ENCODE data around the gene GPC5. TPM values are rescaled to one million over a fixed set of nuclear protein-coding genes. Genes with fewer than 3 reads are reported as not detected.

The GPC5 gene
- total and polyA plus RNA-seq, 2 of the 8 experiments (the other 6 are each of a cell fraction or from before 2014, with no cell fraction given), result 0.20 to 0.39 TPM

DNA sequence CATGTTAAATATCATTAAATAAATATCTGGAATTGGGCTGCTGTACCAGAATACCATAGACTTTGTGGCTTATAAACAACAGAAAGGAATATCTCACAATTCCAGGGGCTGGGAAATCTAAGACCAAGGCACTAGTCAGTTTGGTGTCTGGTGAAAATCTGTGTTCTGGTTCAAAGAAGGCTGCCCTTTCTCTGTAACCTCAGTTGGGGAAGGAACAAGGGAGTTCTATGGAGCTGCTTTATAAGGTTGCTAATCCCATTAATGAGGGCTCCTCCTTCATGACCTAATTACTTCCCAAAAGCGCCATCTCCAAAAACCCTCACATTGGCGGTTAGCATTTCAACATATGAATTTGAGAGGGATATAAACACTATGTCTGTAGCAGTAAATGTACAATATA lies 480.9 kb downstream of the GPC5 start:
- ChIA-PET POLR2A (ENCODE audit: partially characterized antibody) (no interaction called here), CTCF (ENCODE audit: partially characterized antibody) (no interaction called here)
- H3K14ac ChIP-seq (ENCODE audit: insufficient read length), result no peak overlapping the region
- H4K8ac ChIP-seq (ENCODE audit: extremely low read depth, insufficient read depth, low read length), result no peak overlapping the region
- no peak overlapping the region for H3K4me3 ChIP-seq (ENCODE audit: extremely low read depth in 1 of 4, insufficient read depth in 2 of 4, low read depth in 3 of 4, low read length in 4 of 4)
- H2BK12ac ChIP-seq (ENCODE audit: low read depth, low read length), result no peak overlapping the region
- no peaks in the 10 kb centered on the region for H3K27me3 ChIP-seq (replicated peaks in 1 of 4; ENCODE audit: control insufficient read depth in 3 of 4, extremely low read depth in 1 of 4, insufficient read depth in 3 of 4, low read length in 3 of 4)
- no peak overlapping the region for H3K23ac ChIP-seq (ENCODE audit: insufficient read length)
- H3K9ac ChIP-seq (replicated peaks in 1 of 4; ENCODE audit: extremely low read depth in 1 of 4, low read depth in 3 of 4, low read length in 3 of 4), result no peak overlapping the region
- no peak overlapping the region for H3K27ac ChIP-seq (ENCODE audit: low read depth, low read length)
- no peaks in the 10 kb centered on the region for H3K79me1 ChIP-seq (ENCODE audit: low read depth, low read length)
- H2BK5ac ChIP-seq (ENCODE audit: low read depth, low read length), result no peak overlapping the region
- H2AK5ac ChIP-seq (ENCODE audit: low read depth, low read length), result no peak overlapping the region
- no peak for FAIRE-seq
- no peak for DNase-seq (ENCODE audit: low read depth in 1 of 2, low spot score in 2 of 2)
- H3K36me3 ChIP-seq (ENCODE audit: control insufficient read depth in 2 of 4, insufficient read depth in 4 of 4, low read length in 3 of 4), result no peaks in the 10 kb centered on the region
- no peak overlapping the region for H3K18ac ChIP-seq (ENCODE audit: extremely low read depth, low read length)
- H3K9me3 ChIP-seq (ENCODE audit: insufficient read depth in 2 of 2, low read depth in 1 of 2, low read length in 1 of 2), result no peaks in the 10 kb centered on the region
- H3K4ac ChIP-seq (replicated peaks; ENCODE audit: insufficient read length, low read depth, low read length), result no peak overlapping the region
- no peak overlapping the region for H2BK20ac ChIP-seq (ENCODE audit: low read length)
- H4K20me1 ChIP-seq (replicated peaks in 1 of 2; ENCODE audit: control insufficient read depth in 1 of 2, insufficient read depth in 2 of 2, low read length in 2 of 2), result no peaks in the 10 kb centered on the region
- H2BK120ac ChIP-seq (replicated peaks; ENCODE audit: low read depth, low read length), result no peak overlapping the region
- no peak overlapping the region for H3K4me2 ChIP-seq (ENCODE audit: insufficient read depth in 1 of 2, low read depth in 2 of 2, low read length in 2 of 2)
- H4K5ac ChIP-seq (ENCODE audit: insufficient read length, low read depth, low read length), result no peak overlapping the region
- no peaks in the 10 kb centered on the region for H3K79me2 ChIP-seq (ENCODE audit: control insufficient read depth in 1 of 2, insufficient read depth in 2 of 2, low read length in 2 of 2)
- H2BK15ac ChIP-seq (ENCODE audit: low read length), result no peak overlapping the region
- H2AFZ ChIP-seq (ENCODE audit: low read length), result no peak overlapping the region
- H3K23me2 ChIP-seq (ENCODE audit: low read depth, low read length), result no peaks in the 10 kb centered on the region
- no peak overlapping the region for H4K91ac ChIP-seq (replicated peaks; ENCODE audit: insufficient read length, low read length)
- H3K56ac ChIP-seq (replicated peaks; ENCODE audit: insufficient read length, low read depth, low read length), result no peak overlapping the region
- 100% methylated on average over 2 of the region's 2 CpGs; no CpG with 5 or more reads in 1 of the 2 experiments for WGBS, 2 experiments (ENCODE audit: extremely low coverage in 1 of 2, insufficient coverage in 1 of 2, insufficient read length in 1 of 2, insufficient replicate concordance in 2 of 2, low coverage in 1 of 2, low lambda C conversion rate in 2 of 2, missing lambda C conversion rate in 1 of 2)
- no peaks in the 10 kb centered on the region for H3K4me1 ChIP-seq (replicated peaks in 1 of 4; ENCODE audit: control insufficient read depth in 3 of 4, insufficient read depth in 4 of 4, low read length in 3 of 4)
- TF ChIP-seq, protein P1, sequence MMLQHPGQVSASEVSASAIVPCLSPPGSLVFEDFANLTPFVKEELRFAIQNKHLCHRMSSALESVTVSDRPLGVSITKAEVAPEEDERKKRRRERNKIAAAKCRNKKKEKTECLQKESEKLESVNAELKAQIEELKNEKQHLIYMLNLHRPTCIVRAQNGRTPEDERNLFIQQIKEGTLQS (IDR thresholded peaks at IDR 0.05; ENCODE audit: insufficient read depth, low read depth, low read length), result no peak
- no peak for TF ChIP-seq SIN3A (conservative IDR thresholded peaks at IDR 0.05 in 1 of 2, IDR thresholded peaks at IDR 0.05 in 1 of 2; ENCODE audit: low read depth in 1 of 2, low read length in 2 of 2)
- TF ChIP-seq EP300 (IDR thresholded peaks at IDR 0.05; ENCODE audit: borderline replicate concordance in 1 of 2, low read depth in 2 of 2, low read length in 2 of 2), result no peak
- no peak for TF ChIP-seq RAD21 (IDR thresholded peaks at IDR 0.05 in 1 of 2, conservative IDR thresholded peaks at IDR 0.05 in 1 of 2; ENCODE audit: low read depth in 2 of 2, low read length in 2 of 2)
- no peak for TF ChIP-seq TAF1 (IDR thresholded peaks at IDR 0.05; ENCODE audit: low read depth, low read length)
- TF ChIP-seq TEAD4 (IDR thresholded peaks at IDR 0.05; ENCODE audit: low read depth, low read length), result no peak
- no peak for TF ChIP-seq GTF2F1 (IDR thresholded peaks at IDR 0.05; ENCODE audit: borderline replicate concordance, low read depth, low read length)
- TF ChIP-seq NANOG (IDR thresholded peaks at IDR 0.05; ENCODE audit: insufficient read depth, low read depth, low read length, poor library complexity, severe bottlenecking), result no peak
- TF ChIP-seq JUND (IDR thresholded peaks at IDR 0.05; ENCODE audit: low read length), result no peak
- TF ChIP-seq, protein P2, sequence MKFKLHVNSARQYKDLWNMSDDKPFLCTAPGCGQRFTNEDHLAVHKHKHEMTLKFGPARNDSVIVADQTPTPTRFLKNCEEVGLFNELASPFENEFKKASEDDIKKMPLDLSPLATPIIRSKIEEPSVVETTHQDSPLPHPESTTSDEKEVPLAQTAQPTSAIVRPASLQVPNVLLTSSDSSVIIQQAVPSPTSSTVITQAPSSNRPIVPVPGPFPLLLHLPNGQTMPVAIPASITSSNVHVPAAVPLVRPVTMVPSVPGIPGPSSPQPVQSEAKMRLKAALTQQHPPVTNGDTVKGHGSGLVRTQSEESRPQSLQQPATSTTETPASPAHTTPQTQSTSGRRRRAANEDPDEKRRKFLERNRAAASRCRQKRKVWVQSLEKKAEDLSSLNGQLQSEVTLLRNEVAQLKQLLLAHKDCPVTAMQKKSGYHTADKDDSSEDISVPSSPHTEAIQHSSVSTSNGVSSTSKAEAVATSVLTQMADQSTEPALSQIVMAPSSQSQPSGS (IDR thresholded peaks at IDR 0.05; ENCODE audit: low read length), result no peak
- TF ChIP-seq FOSL1 (IDR thresholded peaks at IDR 0.05; ENCODE audit: insufficient read depth, low read depth, low read length), result no peak

Data from H1 (cell line).